DOHH2 (cell line): ENCODE data around the gene CNTN4.

Experiments used
- H3F3A ChIP-seq: fragments of 200-600 bp; sonication (generic), shearing (Covaris generic); 2 replicates; pipeline ENCODE4 v1.6.0; 2016; ENCODE audit warnings: antibody characterized with exemption, mild to moderate bottlenecking; ENCODE audit not compliant: control insufficient read depth, insufficient read depth
- H3K27ac ChIP-seq: fragments of 200-600 bp; sonication (generic); 2 replicates; pipeline ENCODE4 v1.5.1; 2014; ENCODE audit warnings: low read depth, mild to moderate bottlenecking, low read length, moderate library complexity
- H3K27me3 ChIP-seq: fragments of 200-600 bp; sonication (generic); 2 replicates; pipeline ENCODE4 v1.6.1; 2014; ENCODE audit warnings: mild to moderate bottlenecking, low read length, mixed read lengths; ENCODE audit not compliant: control insufficient read depth
- H3K36me3 ChIP-seq: fragments of 200-600 bp; sonication (generic); 2 replicates; pipeline ENCODE4 v1.6.1; 2014; ENCODE audit warnings: mild to moderate bottlenecking, low read length, moderate library complexity, mixed read lengths; ENCODE audit not compliant: control insufficient read depth
- H3K4me1 ChIP-seq: fragments of 200-600 bp; sonication (generic); 2 replicates; pipeline ENCODE4 v1.6.1; 2014; ENCODE audit warnings: mild to moderate bottlenecking, low read length, mixed read lengths; ENCODE audit not compliant: control insufficient read depth
- H3K4me2 ChIP-seq: fragments of 200-600 bp; sonication (generic); 2 replicates; pipeline ENCODE4 v1.6.0; 2014; ENCODE audit warnings: mild to moderate bottlenecking, low read length, moderate library complexity
- H3K4me3 ChIP-seq: fragments of 200-600 bp; sonication (generic); 2 replicates; pipeline ENCODE4 v1.5.1; 2014; ENCODE audit warnings: mild to moderate bottlenecking, low read length, mixed read lengths
- H3K79me2 ChIP-seq: fragments of 200-600 bp; sonication (generic); 2 replicates; pipeline ENCODE4 v1.6.1; 2014; ENCODE audit warnings: mild to moderate bottlenecking, low read length, mixed read lengths; ENCODE audit not compliant: control insufficient read depth
- H3K9me2 ChIP-seq: fragments of 200-600 bp; sonication (generic); replicated peaks from 2 replicates; pipeline ENCODE4 v1.6.1; 2014; ENCODE audit warnings: mild to moderate bottlenecking, low read length, mixed read lengths; ENCODE audit not compliant: control insufficient read depth
- H3K9me3 ChIP-seq: fragments of 200-600 bp; sonication (generic); 2 replicates; pipeline ENCODE4 v1.6.1; 2014; ENCODE audit warnings: antibody characterized with exemption, low read length, mixed read lengths; ENCODE audit not compliant: control insufficient read depth, insufficient read depth
- H4K20me1 ChIP-seq: fragments of 200-600 bp; sonication (generic); 2 replicates; pipeline ENCODE4 v1.6.0; 2014; ENCODE audit warnings: low read depth, mild to moderate bottlenecking, antibody characterized with exemption, low read length, moderate library complexity; ENCODE audit not compliant: control insufficient read depth, insufficient read depth
- EZH2phosphoT487 ChIP-seq: fragments of 200-600 bp; sonication (generic); IDR thresholded peaks from 2 replicates; pipeline ENCODE4 v1.6.1; 2017; ENCODE audit warnings: borderline replicate concordance, mild to moderate bottlenecking, antibody characterized with exemption, low read length, moderate library complexity, mixed read lengths
- TF ChIP-seq, protein P1 (sequence below): fragments of 200-600 bp; sonication (generic); IDR thresholded peaks from one replicate; pipeline ENCODE4 v1.5.1; 2014; ENCODE audit warnings: antibody characterized with exemption, mild to moderate bottlenecking, low read depth, low read length; ENCODE audit not compliant: poor library complexity, severe bottlenecking

The CNTN4 gene

DNA sequence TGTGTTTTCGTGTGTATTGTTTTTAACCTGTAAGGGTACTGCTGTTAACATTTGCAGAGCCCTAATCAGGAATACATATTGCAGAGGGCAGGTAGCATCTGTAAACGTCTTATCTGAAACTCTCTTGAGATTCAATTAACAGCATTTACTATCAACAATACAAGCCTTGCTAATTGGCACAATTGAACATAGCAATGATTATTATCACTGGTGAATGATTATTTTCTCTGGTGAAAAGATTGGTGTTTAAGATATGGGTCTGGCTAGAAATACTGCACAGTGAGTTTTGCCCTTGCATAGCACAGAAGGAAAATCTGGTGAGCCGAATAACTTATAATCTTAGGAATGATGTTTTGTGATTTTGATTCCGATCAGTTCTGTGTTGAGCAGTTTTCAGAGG is 5.9 kb upstream of the CNTN4 start:
- no peak for TF ChIP-seq EZH2phosphoT487
- TF ChIP-seq, protein P1, sequence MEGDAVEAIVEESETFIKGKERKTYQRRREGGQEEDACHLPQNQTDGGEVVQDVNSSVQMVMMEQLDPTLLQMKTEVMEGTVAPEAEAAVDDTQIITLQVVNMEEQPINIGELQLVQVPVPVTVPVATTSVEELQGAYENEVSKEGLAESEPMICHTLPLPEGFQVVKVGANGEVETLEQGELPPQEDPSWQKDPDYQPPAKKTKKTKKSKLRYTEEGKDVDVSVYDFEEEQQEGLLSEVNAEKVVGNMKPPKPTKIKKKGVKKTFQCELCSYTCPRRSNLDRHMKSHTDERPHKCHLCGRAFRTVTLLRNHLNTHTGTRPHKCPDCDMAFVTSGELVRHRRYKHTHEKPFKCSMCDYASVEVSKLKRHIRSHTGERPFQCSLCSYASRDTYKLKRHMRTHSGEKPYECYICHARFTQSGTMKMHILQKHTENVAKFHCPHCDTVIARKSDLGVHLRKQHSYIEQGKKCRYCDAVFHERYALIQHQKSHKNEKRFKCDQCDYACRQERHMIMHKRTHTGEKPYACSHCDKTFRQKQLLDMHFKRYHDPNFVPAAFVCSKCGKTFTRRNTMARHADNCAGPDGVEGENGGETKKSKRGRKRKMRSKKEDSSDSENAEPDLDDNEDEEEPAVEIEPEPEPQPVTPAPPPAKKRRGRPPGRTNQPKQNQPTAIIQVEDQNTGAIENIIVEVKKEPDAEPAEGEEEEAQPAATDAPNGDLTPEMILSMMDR, result no peak
- Histone ChIP-seq H3K9me2 (no peaks in the 10 kb centered on the region), H3K27ac (no peak overlapping the region), H3F3A (no peaks in the 10 kb centered on the region), H3K27me3 (no peaks in the 10 kb centered on the region), H3K79me2 (no peaks in the 10 kb centered on the region), H3K4me2 (no peak overlapping the region), H3K4me1 (no peaks in the 10 kb centered on the region), H3K9me3 (no peaks in the 10 kb centered on the region), H3K4me3 (no peak overlapping the region), H3K36me3 (no peaks in the 10 kb centered on the region), H4K20me1 (no peaks in the 10 kb centered on the region)

DNA sequence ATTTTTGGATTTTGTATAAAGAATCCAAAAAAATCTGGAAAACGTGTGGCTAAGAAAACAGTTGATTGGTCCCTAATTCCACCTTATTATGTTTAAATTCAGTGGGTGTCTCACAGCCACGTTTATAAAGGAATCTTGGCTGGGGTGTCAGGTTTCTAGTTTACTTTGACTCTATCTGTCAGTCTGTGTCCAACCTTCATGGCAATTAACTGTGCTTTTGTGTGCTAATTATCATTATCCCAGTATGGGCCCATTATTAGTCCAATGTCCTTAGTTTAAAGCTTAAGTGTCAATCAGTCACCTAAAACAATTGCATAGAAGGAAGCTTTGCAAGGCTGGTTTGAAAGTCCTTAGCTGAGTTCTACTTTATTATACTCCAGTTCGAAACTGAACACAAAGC is 3.7 kb upstream of the CNTN4 start:
- H3K27me3 ChIP-seq, result no peaks in the 10 kb centered on the region
- H3K4me2 ChIP-seq, result no peak overlapping the region

DNA sequence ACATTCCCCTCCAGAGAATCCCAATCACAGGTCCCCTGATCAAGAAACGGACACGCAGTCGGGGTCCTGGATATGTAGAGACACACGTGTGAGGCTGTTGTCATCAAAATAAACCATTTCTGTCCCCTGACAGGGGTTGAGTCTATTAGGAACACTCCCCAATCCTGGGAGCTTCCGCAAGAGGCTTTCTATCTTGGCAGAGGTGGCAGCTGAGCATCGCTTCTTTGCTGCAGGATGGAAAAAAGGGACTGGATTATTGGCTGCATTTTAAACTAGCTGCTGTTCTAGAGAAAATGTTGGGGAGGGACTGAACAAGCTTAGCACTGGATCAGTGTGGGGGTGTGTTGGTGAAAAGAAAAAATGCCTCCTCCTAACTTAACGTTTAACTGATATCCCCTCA is 2.5 kb upstream of the CNTN4 start:
- Histone ChIP-seq H3K27ac (no peak overlapping the region), H3K36me3 (no peaks in the 10 kb centered on the region), H4K20me1 (no peaks in the 10 kb centered on the region), H3K4me3 (no peak overlapping the region), H3F3A (no peaks in the 10 kb centered on the region), H3K79me2 (no peaks in the 10 kb centered on the region), H3K4me1 (no peaks in the 10 kb centered on the region), H3K4me2 (no peak overlapping the region), H3K9me3 (no peaks in the 10 kb centered on the region), H3K9me2 (no peaks in the 10 kb centered on the region), H3K27me3 (no peaks in the 10 kb centered on the region)
- TF ChIP-seq, protein P1, result no peak
- TF ChIP-seq EZH2phosphoT487, result no peak

More for the DNA sequence above, 3.7 kb upstream of the CNTN4 start:
- Histone ChIP-seq H3K79me2 (no peaks in the 10 kb centered on the region), H3K9me2 (no peaks in the 10 kb centered on the region), H4K20me1 (no peaks in the 10 kb centered on the region), H3K27ac (no peak overlapping the region), H3K4me3 (no peak overlapping the region), H3K36me3 (no peaks in the 10 kb centered on the region), H3K4me1 (no peaks in the 10 kb centered on the region), H3K9me3 (no peaks in the 10 kb centered on the region), H3F3A (no peaks in the 10 kb centered on the region)
- no peak for TF ChIP-seq EZH2phosphoT487
- TF ChIP-seq, protein P1, result no peak
